Measurements from ENCODE around the gene KIAA2012.
A peak's percentile ranks its signal among the peaks of the same experiment; 100 is the strongest.

Gene KIAA2012

GRCh38 chr2:202193881-202194353 lies 120.9 kb downstream of the KIAA2012 start:
- Histone ChIP-seq H3K4me3 (ENCODE audit: low read depth, low read length) (no peak overlapping the region), H3K79me2 (ENCODE audit: control insufficient read depth, insufficient read depth, low read length, unreplicated experiment) (no peaks in the 10 kb centered on the region), H2AFZ (ENCODE audit: low read length, unreplicated experiment) (no peak overlapping the region), H3K4me1 (ENCODE audit: control insufficient read depth, insufficient read depth, low read length, unreplicated experiment) (no peaks in the 10 kb centered on the region), H3K27ac (ENCODE audit: low read depth, low read length) (no peak overlapping the region), H3K36me3 (ENCODE audit: insufficient read depth, low read length) (no peaks in the 10 kb centered on the region), H3K27me3 (ENCODE audit: insufficient read depth, low read length) (no peaks in the 10 kb centered on the region)

GRCh38 chr2:202194418-202194817 lies 121.4 kb downstream of the KIAA2012 start:
- Histone ChIP-seq H3K36me3 (ENCODE audit: insufficient read depth, low read length) (no peaks in the 10 kb centered on the region), H3K27me3 (ENCODE audit: insufficient read depth, low read length) (no peaks in the 10 kb centered on the region), H3K27ac (ENCODE audit: low read depth, low read length) (no peak overlapping the region), H3K4me1 (ENCODE audit: control insufficient read depth, insufficient read depth, low read length, unreplicated experiment) (no peaks in the 10 kb centered on the region), H2AFZ (ENCODE audit: low read length, unreplicated experiment) (no peak overlapping the region), H3K79me2 (ENCODE audit: control insufficient read depth, insufficient read depth, low read length, unreplicated experiment) (no peaks in the 10 kb centered on the region), H3K4me3 (ENCODE audit: low read depth, low read length) (no peak overlapping the region)

- Histone ChIP-seq H2AFZ (ENCODE audit: low read length, unreplicated experiment) (no peak overlapping the region), H3K79me2 (ENCODE audit: control insufficient read depth, insufficient read depth, low read length, unreplicated experiment) (no peaks in the 10 kb centered on the region), H3K27me3 (ENCODE audit: insufficient read depth, low read length) (no peaks in the 10 kb centered on the region), H3K27ac (ENCODE audit: low read depth, low read length) (no peak overlapping the region), H3K36me3 (ENCODE audit: insufficient read depth, low read length) (no peaks in the 10 kb centered on the region), H3K4me3 (ENCODE audit: low read depth, low read length) (no peak overlapping the region), H3K4me1 (ENCODE audit: control insufficient read depth, insufficient read depth, low read length, unreplicated experiment) (no peaks in the 10 kb centered on the region)
Observed at GRCh38 chr2:202196727-202197126, 123.7 kb downstream of the KIAA2012 start.

GRCh38 chr2:202201220-202202160 lies 128.4 kb downstream of the KIAA2012 start:
- Histone ChIP-seq H3K4me1 (ENCODE audit: control insufficient read depth, insufficient read depth, low read length, unreplicated experiment) (no peaks in the 10 kb centered on the region), H3K27ac (ENCODE audit: low read depth, low read length) (no peak overlapping the region)

GRCh38 chr2:202203348-202203747 lies 130.3 kb downstream of the KIAA2012 start:
- Histone ChIP-seq H3K79me2 (ENCODE audit: control insufficient read depth, insufficient read depth, low read length, unreplicated experiment) (no peaks in the 10 kb centered on the region), H3K36me3 (ENCODE audit: insufficient read depth, low read length) (peaks cover 12% of the 10 kb centered on the region), H3K4me3 (ENCODE audit: low read depth, low read length) (no peak overlapping the region), H3K27ac (ENCODE audit: low read depth, low read length) (no peak overlapping the region), H3K4me1 (ENCODE audit: control insufficient read depth, insufficient read depth, low read length, unreplicated experiment) (no peaks in the 10 kb centered on the region), H3K27me3 (ENCODE audit: insufficient read depth, low read length) (no peaks in the 10 kb centered on the region), H2AFZ (ENCODE audit: low read length, unreplicated experiment) (no peak overlapping the region)

More at GRCh38 chr2:202201220-202202160, 128.4 kb downstream of the KIAA2012 start:
- Histone ChIP-seq H3K4me3 (ENCODE audit: low read depth, low read length) (no peak overlapping the region), H3K79me2 (ENCODE audit: control insufficient read depth, insufficient read depth, low read length, unreplicated experiment) (no peaks in the 10 kb centered on the region), H2AFZ (ENCODE audit: low read length, unreplicated experiment) (no peak overlapping the region), H3K36me3 (ENCODE audit: insufficient read depth, low read length) (peaks cover 12% of the 10 kb centered on the region), H3K27me3 (ENCODE audit: insufficient read depth, low read length) (no peaks in the 10 kb centered on the region)

GRCh38 chr2:202204855-202205254 lies 131.8 kb downstream of the KIAA2012 start:
- H3K4me3 ChIP-seq (ENCODE audit: low read depth, low read length) = no peak overlapping the region
- H3K79me2 ChIP-seq (ENCODE audit: control insufficient read depth, insufficient read depth, low read length, unreplicated experiment) = no peaks in the 10 kb centered on the region
- peaks cover 12% of the 10 kb centered on the region for H3K36me3 ChIP-seq (ENCODE audit: insufficient read depth, low read length)
- H3K4me1 ChIP-seq (ENCODE audit: control insufficient read depth, insufficient read depth, low read length, unreplicated experiment) = no peaks in the 10 kb centered on the region
- no peak overlapping the region for H2AFZ ChIP-seq (ENCODE audit: low read length, unreplicated experiment)
- H3K27me3 ChIP-seq (ENCODE audit: insufficient read depth, low read length) = no peaks in the 10 kb centered on the region
- H3K27ac ChIP-seq (ENCODE audit: low read depth, low read length) = no peak overlapping the region

- Histone ChIP-seq H3K27me3 (ENCODE audit: insufficient read depth, low read length) (no peaks in the 10 kb centered on the region), H2AFZ (ENCODE audit: low read length, unreplicated experiment) (no peak overlapping the region), H3K36me3 (ENCODE audit: insufficient read depth, low read length) (peaks cover 19% of the 10 kb centered on the region), H3K27ac (ENCODE audit: low read depth, low read length) (no peak overlapping the region), H3K4me1 (ENCODE audit: control insufficient read depth, insufficient read depth, low read length, unreplicated experiment) (no peaks in the 10 kb centered on the region), H3K79me2 (ENCODE audit: control insufficient read depth, insufficient read depth, low read length, unreplicated experiment) (no peaks in the 10 kb centered on the region), H3K4me3 (ENCODE audit: low read depth, low read length) (no peak overlapping the region)
Observed at GRCh38 chr2:202208526-202208925, 135.5 kb downstream of the KIAA2012 start.

- peaks cover 10% of the 10 kb centered on the region; the same call in 1 of the 2 replicates for H3K36me3 ChIP-seq (ENCODE audit: insufficient read depth, low read length)
Observed at GRCh38 chr2:202215179-202215578, 142.1 kb downstream of the KIAA2012 start.

GRCh38 chr2:202221873-202222272 lies 148.8 kb downstream of the KIAA2012 start:
- H3K4me1 ChIP-seq (ENCODE audit: control insufficient read depth, insufficient read depth, low read length, unreplicated experiment) = peaks cover 6% of the 10 kb centered on the region
- peaks cover 62% of the 10 kb centered on the region for H3K79me2 ChIP-seq (ENCODE audit: control insufficient read depth, insufficient read depth, low read length, unreplicated experiment)
- no peak overlapping the region for H3K4me3 ChIP-seq (ENCODE audit: low read depth, low read length)
- H3K27me3 ChIP-seq (ENCODE audit: insufficient read depth, low read length) = no peaks in the 10 kb centered on the region
- H3K27ac ChIP-seq (ENCODE audit: low read depth, low read length) = no peak overlapping the region
- 0 out of 2 replicates have a peak, but pooled peaks cover 5% of the 10 kb centered on the region for H3K36me3 ChIP-seq (ENCODE audit: insufficient read depth, low read length)
- no peak overlapping the region for H2AFZ ChIP-seq (ENCODE audit: low read length, unreplicated experiment)

More at GRCh38 chr2:202215179-202215578, 142.1 kb downstream of the KIAA2012 start:
- Histone ChIP-seq H2AFZ (ENCODE audit: low read length, unreplicated experiment) (no peak overlapping the region), H3K4me1 (ENCODE audit: control insufficient read depth, insufficient read depth, low read length, unreplicated experiment) (no peaks in the 10 kb centered on the region), H3K79me2 (ENCODE audit: control insufficient read depth, insufficient read depth, low read length, unreplicated experiment) (peaks cover 8% of the 10 kb centered on the region), H3K27me3 (ENCODE audit: insufficient read depth, low read length) (no peaks in the 10 kb centered on the region), H3K27ac (ENCODE audit: low read depth, low read length) (no peak overlapping the region), H3K4me3 (ENCODE audit: low read depth, low read length) (no peak overlapping the region)

- no peaks in the 10 kb centered on the region for H3K27me3 ChIP-seq (ENCODE audit: insufficient read depth, low read length)
- H3K79me2 ChIP-seq (ENCODE audit: control insufficient read depth, insufficient read depth, low read length, unreplicated experiment) = peaks cover 50% of the 10 kb centered on the region
Observed at GRCh38 chr2:202237787-202238233, 164.8 kb downstream of the KIAA2012 start.

More at GRCh38 chr2:202237787-202238233, 164.8 kb downstream of the KIAA2012 start:
- H2AFZ ChIP-seq (ENCODE audit: low read length, unreplicated experiment) = peak overlapping the region; percentile 46
- H3K27ac ChIP-seq (ENCODE audit: low read depth, low read length) = peak overlapping the region; percentile 61
- peak overlapping the region; percentile 95 for H3K4me3 ChIP-seq (ENCODE audit: low read depth, low read length)
- peaks cover 16% of the 10 kb centered on the region for H3K4me1 ChIP-seq (ENCODE audit: control insufficient read depth, insufficient read depth, low read length, unreplicated experiment)
- no peaks in the 10 kb centered on the region for H3K36me3 ChIP-seq (ENCODE audit: insufficient read depth, low read length)
